Measurements from ENCODE around the gene PDE5A.

GRCh38 chr4:119664168-119664907 lies 35.7 kb upstream of the PDE5A start:
- TF ChIP-seq CTCF (IDR thresholded peaks at IDR 0.05) (no peak), POLR2AphosphoS5 (IDR thresholded peaks at IDR 0.05) (no peak)
